ENCODE results near the gene PODNL1.

Gene PODNL1

GRCh38 chr19:13934785-13935109 is 3.5 kb downstream of the PODNL1 start:
- Histone ChIP-seq H3K27ac (no peak overlapping the region), H3K36me3 (peaks cover 7% of the 10 kb centered on the region), H3K4me3 (ENCODE audit: low read depth, low read length) (no peak overlapping the region), H3K27me3 (ENCODE audit: insufficient read depth, low read depth, severe bottlenecking) (no peaks in the 10 kb centered on the region), H3K9me3 (ENCODE audit: severe bottlenecking) (no peaks in the 10 kb centered on the region)
- no peak for TF ChIP-seq CTCF (IDR thresholded peaks at IDR 0.05; ENCODE audit: low read depth, low read length)
- no peak for DNase-seq

- H3K4me3 ChIP-seq (ENCODE audit: low read depth, low read length): no peak overlapping the region
- no peak overlapping the region for H3K27ac ChIP-seq
- no peak for DNase-seq
- no peaks in the 10 kb centered on the region for H3K27me3 ChIP-seq (ENCODE audit: insufficient read depth, low read depth, severe bottlenecking)
- H3K36me3 ChIP-seq: peaks cover 12% of the 10 kb centered on the region
- no peaks in the 10 kb centered on the region for H3K9me3 ChIP-seq (ENCODE audit: severe bottlenecking)
- no peak for TF ChIP-seq CTCF (IDR thresholded peaks at IDR 0.05; ENCODE audit: low read depth, low read length)
These were observed 5.3 kb downstream of the PODNL1 start for GRCh38 chr19:13932911-13933393.

GRCh38 chr19:13932149-13932637 is 6.0 kb downstream of the PODNL1 start:
- TF ChIP-seq CTCF (IDR thresholded peaks at IDR 0.05; ENCODE audit: low read depth, low read length): no peak
- H3K36me3 ChIP-seq: peaks cover 15% of the 10 kb centered on the region
- no peaks in the 10 kb centered on the region for H3K27me3 ChIP-seq (ENCODE audit: insufficient read depth, low read depth, severe bottlenecking)
- no peaks in the 10 kb centered on the region for H3K9me3 ChIP-seq (ENCODE audit: severe bottlenecking)
- no peak overlapping the region for H3K4me3 ChIP-seq (ENCODE audit: low read depth, low read length)
- no peak for DNase-seq
- no peak overlapping the region for H3K27ac ChIP-seq

GRCh38 chr19:13931391-13932148 is 6.6 kb downstream of the PODNL1 start:
- Histone ChIP-seq H3K27ac (no peak overlapping the region), H3K4me3 (ENCODE audit: low read depth, low read length) (no peak overlapping the region), H3K36me3 (peaks cover 21% of the 10 kb centered on the region), H3K9me3 (ENCODE audit: severe bottlenecking) (no peaks in the 10 kb centered on the region), H3K27me3 (ENCODE audit: insufficient read depth, low read depth, severe bottlenecking) (no peaks in the 10 kb centered on the region)
- TF ChIP-seq CTCF (IDR thresholded peaks at IDR 0.05; ENCODE audit: low read depth, low read length): no peak
- no peak for DNase-seq

GRCh38 chr19:13930402-13930801 is 7.8 kb downstream of the PODNL1 start:
- no peak overlapping the region for H3K27ac ChIP-seq
- peaks cover 29% of the 10 kb centered on the region for H3K36me3 ChIP-seq
- DNase-seq: no peak
- TF ChIP-seq CTCF (IDR thresholded peaks at IDR 0.05; ENCODE audit: low read depth, low read length): no peak
- H3K4me3 ChIP-seq (ENCODE audit: low read depth, low read length): no peak overlapping the region
- no peaks in the 10 kb centered on the region for H3K9me3 ChIP-seq (ENCODE audit: severe bottlenecking)
- H3K27me3 ChIP-seq (ENCODE audit: insufficient read depth, low read depth, severe bottlenecking): no peaks in the 10 kb centered on the region

GRCh38 chr19:13929956-13930355 is 8.3 kb downstream of the PODNL1 start:
- Histone ChIP-seq H3K4me3 (ENCODE audit: low read depth, low read length) (no peak overlapping the region), H3K27me3 (ENCODE audit: insufficient read depth, low read depth, severe bottlenecking) (no peaks in the 10 kb centered on the region), H3K9me3 (ENCODE audit: severe bottlenecking) (no peaks in the 10 kb centered on the region), H3K36me3 (peaks cover 33% of the 10 kb centered on the region), H3K27ac (no peak overlapping the region)
- no peak for DNase-seq
- no peak for TF ChIP-seq CTCF (IDR thresholded peaks at IDR 0.05; ENCODE audit: low read depth, low read length)

All from WERI-Rb-1 (cell line).